ENCODE measurements around the gene ATG16L2. TPM values are rescaled to one million over a fixed set of nuclear protein-coding genes. Genes with fewer than 3 reads are reported as not detected.

The ATG16L2 gene
- total RNA-seq, 4 donors from 2014 or later, result 22.1 to 45.1 (median 40.6) TPM

- intact Hi-C loops (cut with DNase I), result no loop called here
- DNase-seq, result no peak
- Histone ChIP-seq H3K4me3 (replicated peaks in 1 of 3) (no peak overlapping the region), H3K27ac (no peak overlapping the region), H3K9me3 (no peaks in the 10 kb centered on the region), H3K27me3 (no peaks in the 10 kb centered on the region), H3K36me3 (peaks cover 0 to 3% of the 10 kb centered on the region in 2 donors), H3K4me1 (no peaks in the 10 kb centered on the region)
- TF ChIP-seq, protein P1, sequence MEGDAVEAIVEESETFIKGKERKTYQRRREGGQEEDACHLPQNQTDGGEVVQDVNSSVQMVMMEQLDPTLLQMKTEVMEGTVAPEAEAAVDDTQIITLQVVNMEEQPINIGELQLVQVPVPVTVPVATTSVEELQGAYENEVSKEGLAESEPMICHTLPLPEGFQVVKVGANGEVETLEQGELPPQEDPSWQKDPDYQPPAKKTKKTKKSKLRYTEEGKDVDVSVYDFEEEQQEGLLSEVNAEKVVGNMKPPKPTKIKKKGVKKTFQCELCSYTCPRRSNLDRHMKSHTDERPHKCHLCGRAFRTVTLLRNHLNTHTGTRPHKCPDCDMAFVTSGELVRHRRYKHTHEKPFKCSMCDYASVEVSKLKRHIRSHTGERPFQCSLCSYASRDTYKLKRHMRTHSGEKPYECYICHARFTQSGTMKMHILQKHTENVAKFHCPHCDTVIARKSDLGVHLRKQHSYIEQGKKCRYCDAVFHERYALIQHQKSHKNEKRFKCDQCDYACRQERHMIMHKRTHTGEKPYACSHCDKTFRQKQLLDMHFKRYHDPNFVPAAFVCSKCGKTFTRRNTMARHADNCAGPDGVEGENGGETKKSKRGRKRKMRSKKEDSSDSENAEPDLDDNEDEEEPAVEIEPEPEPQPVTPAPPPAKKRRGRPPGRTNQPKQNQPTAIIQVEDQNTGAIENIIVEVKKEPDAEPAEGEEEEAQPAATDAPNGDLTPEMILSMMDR (IDR thresholded peaks at IDR 0.05), result no peak
- TF ChIP-seq POLR2A (IDR thresholded peaks at IDR 0.05), result no peak
- WGBS, 2 donors, result 80 to 94% methylated on average over 4 of the region's 4 CpGs
Measured at GRCh38 chr11:72844356-72844755, 30.1 kb downstream of the ATG16L2 start.

DNA sequence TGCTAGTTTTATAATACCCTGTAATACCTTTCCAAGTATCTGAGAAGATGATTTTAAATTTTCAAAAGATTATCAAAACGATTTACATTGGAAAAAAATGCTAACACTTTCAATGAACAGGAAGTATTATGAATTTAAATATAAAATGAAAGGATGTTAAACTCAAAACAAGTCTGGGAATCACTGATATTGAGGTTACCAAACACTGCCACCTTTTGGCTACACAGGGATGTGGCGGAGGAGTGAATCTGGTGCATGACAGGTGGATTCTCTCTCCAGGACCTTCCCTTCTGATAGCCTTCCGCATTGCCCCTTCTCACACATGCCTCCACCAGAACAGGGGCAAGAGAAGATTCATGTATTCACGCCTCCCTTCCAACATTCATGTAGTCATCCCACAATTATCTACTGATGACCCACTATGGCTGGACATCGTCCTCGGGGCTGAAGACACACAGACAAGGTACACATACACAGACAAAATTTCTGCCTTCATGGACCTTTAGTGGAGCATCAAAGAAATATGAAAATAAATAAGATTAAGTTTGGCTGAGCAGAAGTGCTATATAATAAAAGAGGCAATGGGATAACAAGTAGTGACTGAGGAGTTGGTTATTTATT lies 34.7 kb downstream of the ATG16L2 start:
- intact Hi-C loops (cut with DNase I), result no loop called here
- no peak overlapping the region for H3K4me3 ChIP-seq (replicated peaks in 1 of 3)
- H3K36me3 ChIP-seq, result no peaks in the 10 kb centered on the region
- WGBS, 2 donors, result 76 to 79% methylated on average over 6 of the region's 6 CpGs
- H3K27me3 ChIP-seq, result no peaks in the 10 kb centered on the region
- no peak overlapping the region for H3K27ac ChIP-seq
- H3K9me3 ChIP-seq, result no peaks in the 10 kb centered on the region
- no peak for TF ChIP-seq POLR2A (IDR thresholded peaks at IDR 0.05)
- TF ChIP-seq, protein P1 (IDR thresholded peaks at IDR 0.05), result peak in 4 of 6 experiments; percentile 32 to 65 (median 39)
- H3K4me1 ChIP-seq, result no peaks in the 10 kb centered on the region
- DNase-seq, result peak in 1 of 2 donors; percentile 28

DNA sequence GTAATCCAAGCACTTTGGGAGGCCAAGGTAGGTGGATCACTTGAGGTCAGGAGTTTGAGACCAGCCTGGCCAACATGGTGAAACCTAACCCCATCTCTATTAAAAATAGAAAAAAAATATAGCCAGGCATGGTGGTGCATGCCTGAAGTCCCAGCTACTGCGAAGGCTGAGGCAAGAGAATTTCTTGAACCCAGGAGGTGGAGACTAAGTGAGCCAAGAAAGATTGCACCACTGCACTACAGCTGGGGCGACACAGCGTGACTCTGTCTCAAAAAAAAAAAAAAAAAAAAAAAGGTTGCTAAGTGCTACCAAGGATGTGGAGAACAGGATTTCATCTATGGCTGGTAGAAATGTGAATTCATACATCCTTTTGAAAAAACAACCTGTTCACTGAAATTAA lies 36.6 kb downstream of the ATG16L2 start:
- no peak overlapping the region for H3K27ac ChIP-seq
- H3K4me3 ChIP-seq (replicated peaks in 1 of 3), result no peak overlapping the region
- WGBS, 2 donors, result 93 to 100% methylated on average over 3 of the region's 3 CpGs
- TF ChIP-seq POLR2A (IDR thresholded peaks at IDR 0.05), result no peak
- TF ChIP-seq, protein P1 (IDR thresholded peaks at IDR 0.05), result no peak
- H3K27me3 ChIP-seq, result no peaks in the 10 kb centered on the region
- no peaks in the 10 kb centered on the region for H3K36me3 ChIP-seq
- DNase-seq, result no peak
- no peaks in the 10 kb centered on the region for H3K4me1 ChIP-seq
- intact Hi-C loops (cut with DNase I), result no loop called here
- H3K9me3 ChIP-seq, result no peaks in the 10 kb centered on the region

- Histone ChIP-seq H3K4me3 (replicated peaks in 1 of 3) (no peak overlapping the region), H3K4me1 (peaks cover 3 to 4% of the 10 kb centered on the region in 2 donors), H3K36me3 (no peaks in the 10 kb centered on the region), H3K27ac (no peak overlapping the region), H3K9me3 (no peaks in the 10 kb centered on the region), H3K27me3 (no peaks in the 10 kb centered on the region)
- TF ChIP-seq POLR2A (IDR thresholded peaks at IDR 0.05), result no peak
- TF ChIP-seq, protein P1 (IDR thresholded peaks at IDR 0.05), result no peak
- WGBS, 2 donors, result 89 to 92% methylated on average over 4 of the region's 4 CpGs
- no peak for DNase-seq
- intact Hi-C loops (cut with DNase I), result no loop called here
Measured at GRCh38 chr11:72851726-72852125, 37.5 kb downstream of the ATG16L2 start.

GRCh38 chr11:72856065-72856464 lies 41.9 kb downstream of the ATG16L2 start:
- DNase-seq, result no peak
- no peaks in the 10 kb centered on the region for H3K27me3 ChIP-seq
- peak overlapping the region in 1 of 3 donors; percentile 7 for H3K27ac ChIP-seq
- intact Hi-C loops (cut with DNase I), result no loop called here
- 75 to 83% methylated on average over 3 of the region's 3 CpGs for WGBS, 2 donors
- no peak overlapping the region for H3K4me3 ChIP-seq (replicated peaks in 1 of 3)
- H3K36me3 ChIP-seq, result no peaks in the 10 kb centered on the region
- peaks cover 8 to 9% of the 10 kb centered on the region in 2 donors for H3K4me1 ChIP-seq
- TF ChIP-seq POLR2A (IDR thresholded peaks at IDR 0.05), result no peak
- TF ChIP-seq, protein P1 (IDR thresholded peaks at IDR 0.05), result no peak
- H3K9me3 ChIP-seq, result no peaks in the 10 kb centered on the region

Measured in thyroid gland (tissue), 4 donors.